Measurements from ENCODE around the gene TRHDE.

Gene TRHDE

DNA sequence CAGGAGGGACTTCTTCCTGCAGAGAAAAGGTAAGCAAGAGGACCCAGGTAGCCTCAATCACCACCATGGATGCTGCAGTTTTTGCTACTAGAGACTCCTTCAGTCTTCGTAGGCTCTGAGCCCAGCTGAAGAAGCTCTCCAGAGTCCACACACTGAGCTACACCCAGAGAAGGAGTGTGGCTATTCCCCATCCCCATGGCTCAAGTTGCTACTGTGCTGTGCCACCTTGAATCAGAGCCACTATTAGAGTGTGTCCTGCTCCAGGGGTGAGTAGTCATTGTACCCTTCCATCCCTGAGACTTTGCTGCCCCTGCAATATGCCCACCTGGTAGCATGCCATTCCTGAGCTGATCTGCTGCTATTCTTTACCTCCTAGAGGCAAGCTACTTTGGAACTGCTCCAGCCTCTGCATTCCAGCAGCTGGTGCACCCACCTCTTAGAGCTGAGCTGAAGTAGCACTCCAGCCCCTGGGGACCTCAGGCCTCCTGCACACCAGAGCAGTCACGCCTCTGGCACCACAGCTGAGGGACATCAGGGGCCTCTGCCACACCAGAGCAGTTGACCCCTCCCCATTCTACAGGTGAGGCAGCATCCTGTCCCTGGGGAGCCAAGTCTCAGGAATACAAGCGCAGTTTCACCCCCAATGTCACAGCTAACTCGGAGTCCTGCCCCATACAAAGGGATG is 213.0 kb downstream of the TRHDE start:
- TF ChIP-seq, protein P1, sequence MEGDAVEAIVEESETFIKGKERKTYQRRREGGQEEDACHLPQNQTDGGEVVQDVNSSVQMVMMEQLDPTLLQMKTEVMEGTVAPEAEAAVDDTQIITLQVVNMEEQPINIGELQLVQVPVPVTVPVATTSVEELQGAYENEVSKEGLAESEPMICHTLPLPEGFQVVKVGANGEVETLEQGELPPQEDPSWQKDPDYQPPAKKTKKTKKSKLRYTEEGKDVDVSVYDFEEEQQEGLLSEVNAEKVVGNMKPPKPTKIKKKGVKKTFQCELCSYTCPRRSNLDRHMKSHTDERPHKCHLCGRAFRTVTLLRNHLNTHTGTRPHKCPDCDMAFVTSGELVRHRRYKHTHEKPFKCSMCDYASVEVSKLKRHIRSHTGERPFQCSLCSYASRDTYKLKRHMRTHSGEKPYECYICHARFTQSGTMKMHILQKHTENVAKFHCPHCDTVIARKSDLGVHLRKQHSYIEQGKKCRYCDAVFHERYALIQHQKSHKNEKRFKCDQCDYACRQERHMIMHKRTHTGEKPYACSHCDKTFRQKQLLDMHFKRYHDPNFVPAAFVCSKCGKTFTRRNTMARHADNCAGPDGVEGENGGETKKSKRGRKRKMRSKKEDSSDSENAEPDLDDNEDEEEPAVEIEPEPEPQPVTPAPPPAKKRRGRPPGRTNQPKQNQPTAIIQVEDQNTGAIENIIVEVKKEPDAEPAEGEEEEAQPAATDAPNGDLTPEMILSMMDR (IDR thresholded peaks at IDR 0.05; ENCODE audit: borderline replicate concordance, insufficient read depth, low read depth, low read length), result no peak
- no peak overlapping the region for H3K4me3 ChIP-seq (ENCODE audit: low read depth, low read length)

DNA sequence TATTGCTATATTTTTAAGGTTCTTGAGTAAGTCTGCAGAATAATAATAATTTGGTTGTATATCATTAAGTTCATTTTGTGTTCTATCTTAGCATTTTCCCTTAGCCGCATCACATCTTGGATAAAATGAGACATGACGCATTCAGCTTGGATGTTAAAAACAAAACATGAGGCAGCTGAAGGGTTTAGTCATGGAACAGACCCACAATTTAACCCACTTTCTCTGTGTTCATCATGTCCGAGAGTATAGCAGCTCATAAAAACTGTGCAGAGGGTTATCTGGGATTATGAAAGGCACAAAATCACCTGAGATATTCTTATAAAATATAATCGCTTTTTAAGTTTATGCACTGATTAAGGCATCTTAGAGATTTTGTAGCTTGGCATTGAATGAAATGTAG is 219.3 kb downstream of the TRHDE start:
- TF ChIP-seq, protein P1 (IDR thresholded peaks at IDR 0.05; ENCODE audit: borderline replicate concordance, insufficient read depth, low read depth, low read length), result no peak
- H3K4me3 ChIP-seq (ENCODE audit: low read depth, low read length), result no peak overlapping the region

DNA sequence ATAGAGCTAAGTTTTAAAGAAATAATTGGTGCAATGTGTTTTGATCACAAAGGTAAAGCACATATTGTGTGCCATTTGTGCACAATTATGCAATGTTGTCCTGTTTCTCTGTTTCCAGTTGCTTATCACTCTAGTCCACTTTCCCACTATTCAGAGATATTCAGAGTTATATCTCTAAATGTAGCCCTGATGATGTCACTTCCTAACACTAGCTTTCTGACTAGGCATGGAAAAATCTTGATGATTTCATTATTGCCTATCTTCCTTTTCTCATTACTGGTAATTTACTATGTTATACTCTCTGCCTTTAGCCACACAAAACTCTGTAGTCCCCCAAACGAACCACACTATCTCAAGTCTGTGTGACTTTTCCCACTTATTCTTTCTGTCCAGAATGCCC is 221.2 kb downstream of the TRHDE start:
- no peak overlapping the region for H3K4me3 ChIP-seq (ENCODE audit: low read depth, low read length)
- TF ChIP-seq, protein P1 (IDR thresholded peaks at IDR 0.05; ENCODE audit: borderline replicate concordance, insufficient read depth, low read depth, low read length), result no peak

DNA sequence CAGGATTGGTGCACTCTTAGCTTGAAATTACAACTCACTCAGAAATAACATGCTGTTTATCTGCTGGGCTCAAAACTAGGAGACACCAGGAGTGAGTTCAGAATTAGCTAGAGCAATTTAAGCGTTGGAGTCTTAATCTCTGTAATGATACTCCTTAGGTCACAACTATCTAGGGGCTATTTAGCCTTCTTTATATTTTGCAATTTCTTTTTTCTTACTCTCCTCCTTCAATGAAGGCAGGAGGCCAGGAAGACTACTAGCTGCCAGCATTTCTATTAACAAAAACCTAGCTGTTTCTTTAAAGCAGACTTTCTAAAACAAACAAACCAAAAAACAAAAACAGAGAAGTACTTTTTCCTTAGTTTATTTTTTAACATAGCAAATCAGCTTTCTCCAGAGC is 226.2 kb downstream of the TRHDE start:
- H3K4me3 ChIP-seq (ENCODE audit: low read depth, low read length), result no peak overlapping the region
- TF ChIP-seq, protein P1 (IDR thresholded peaks at IDR 0.05; ENCODE audit: borderline replicate concordance, insufficient read depth, low read depth, low read length), result no peak

DNA sequence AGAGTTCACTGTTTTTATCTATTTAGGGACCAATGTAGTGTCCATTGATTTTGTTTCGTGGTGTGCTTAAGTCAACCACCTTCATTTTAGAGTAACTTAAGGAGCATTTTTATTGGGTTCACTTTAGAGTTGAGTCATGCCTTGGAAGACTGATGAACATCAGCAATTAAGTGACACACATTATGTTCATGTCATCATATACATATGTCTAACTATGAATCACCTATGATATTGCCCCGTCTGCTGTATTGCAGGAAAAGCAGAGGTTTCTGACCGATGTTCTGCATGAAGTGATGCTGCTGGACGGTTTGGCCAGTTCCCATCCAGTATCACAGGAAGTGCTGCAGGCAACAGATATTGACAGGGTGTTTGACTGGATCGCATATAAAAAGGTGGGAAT is 227.1 kb downstream of the TRHDE start:
- no peak overlapping the region for H3K4me3 ChIP-seq (ENCODE audit: low read depth, low read length)
- TF ChIP-seq, protein P1 (IDR thresholded peaks at IDR 0.05; ENCODE audit: borderline replicate concordance, insufficient read depth, low read depth, low read length), result no peak

DNA sequence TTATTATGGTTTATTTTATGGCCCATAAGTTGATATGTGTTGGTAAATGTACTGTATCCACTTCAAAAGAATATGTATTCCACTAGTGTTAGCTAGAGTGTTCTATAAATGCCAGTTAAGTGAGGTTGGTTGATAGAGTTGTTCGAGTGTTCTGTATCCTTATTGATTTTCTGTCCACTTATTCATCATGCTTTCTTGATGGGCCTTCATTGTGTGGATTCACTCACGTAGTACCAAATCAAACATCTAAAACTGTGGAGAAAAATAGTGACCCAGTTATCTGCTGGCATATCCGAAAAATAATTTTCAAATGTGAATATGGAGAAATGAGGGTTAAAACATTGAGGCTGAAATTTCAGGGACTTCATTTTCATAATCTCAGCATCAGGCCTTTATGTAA is 230.4 kb downstream of the TRHDE start:
- TF ChIP-seq, protein P1 (IDR thresholded peaks at IDR 0.05; ENCODE audit: borderline replicate concordance, insufficient read depth, low read depth, low read length), result no peak
- H3K4me3 ChIP-seq (ENCODE audit: low read depth, low read length), result no peak overlapping the region

DNA sequence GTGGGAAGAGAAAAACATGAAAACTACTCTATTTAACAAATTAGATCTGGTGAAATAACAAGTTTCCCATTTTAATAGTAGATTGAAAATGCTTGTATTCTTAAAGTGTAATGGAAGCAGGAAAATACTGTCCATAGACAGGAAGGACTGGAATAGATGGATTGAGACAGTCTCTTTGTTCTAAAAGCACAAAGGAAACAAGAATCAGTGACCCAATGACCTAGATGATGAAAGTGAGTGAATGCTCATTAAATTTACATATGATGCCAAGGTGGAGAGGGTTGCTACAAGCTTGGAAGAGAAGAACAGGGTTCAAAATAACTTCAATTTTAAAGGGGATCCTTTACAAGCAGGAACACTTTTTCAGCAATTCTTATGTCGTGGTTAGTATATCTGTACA is 233.1 kb downstream of the TRHDE start:
- H3K4me3 ChIP-seq (ENCODE audit: low read depth, low read length), result no peak overlapping the region
- TF ChIP-seq, protein P1 (IDR thresholded peaks at IDR 0.05; ENCODE audit: borderline replicate concordance, insufficient read depth, low read depth, low read length), result no peak

All from GM12875 (cell line).